ENCODE results near the gene FGD4.

DNA sequence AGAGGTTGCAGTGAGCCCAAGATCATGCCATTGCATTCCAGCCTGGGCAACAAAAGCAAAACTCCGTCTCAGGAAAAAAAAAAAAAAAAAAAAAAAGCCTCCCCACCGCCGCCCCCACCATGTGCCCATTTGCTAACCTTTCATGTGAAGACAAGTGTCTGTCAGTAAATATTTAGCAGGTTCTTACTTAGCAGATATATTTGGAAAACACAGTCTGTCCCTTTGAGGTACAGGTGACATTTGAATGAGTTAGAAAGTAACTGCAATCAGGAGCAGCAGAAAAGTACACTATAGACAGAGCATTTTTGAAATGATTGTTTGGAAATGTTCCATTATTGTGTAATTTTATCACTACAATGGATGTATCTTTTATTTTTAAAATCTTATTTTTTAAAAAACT, 119.7 kb downstream of the FGD4 start:
- TF ChIP-seq, protein P1, sequence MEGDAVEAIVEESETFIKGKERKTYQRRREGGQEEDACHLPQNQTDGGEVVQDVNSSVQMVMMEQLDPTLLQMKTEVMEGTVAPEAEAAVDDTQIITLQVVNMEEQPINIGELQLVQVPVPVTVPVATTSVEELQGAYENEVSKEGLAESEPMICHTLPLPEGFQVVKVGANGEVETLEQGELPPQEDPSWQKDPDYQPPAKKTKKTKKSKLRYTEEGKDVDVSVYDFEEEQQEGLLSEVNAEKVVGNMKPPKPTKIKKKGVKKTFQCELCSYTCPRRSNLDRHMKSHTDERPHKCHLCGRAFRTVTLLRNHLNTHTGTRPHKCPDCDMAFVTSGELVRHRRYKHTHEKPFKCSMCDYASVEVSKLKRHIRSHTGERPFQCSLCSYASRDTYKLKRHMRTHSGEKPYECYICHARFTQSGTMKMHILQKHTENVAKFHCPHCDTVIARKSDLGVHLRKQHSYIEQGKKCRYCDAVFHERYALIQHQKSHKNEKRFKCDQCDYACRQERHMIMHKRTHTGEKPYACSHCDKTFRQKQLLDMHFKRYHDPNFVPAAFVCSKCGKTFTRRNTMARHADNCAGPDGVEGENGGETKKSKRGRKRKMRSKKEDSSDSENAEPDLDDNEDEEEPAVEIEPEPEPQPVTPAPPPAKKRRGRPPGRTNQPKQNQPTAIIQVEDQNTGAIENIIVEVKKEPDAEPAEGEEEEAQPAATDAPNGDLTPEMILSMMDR (IDR thresholded peaks at IDR 0.05; ENCODE audit: extremely low read depth in 1 of 2, insufficient read depth in 1 of 2, low read depth in 1 of 2, low read length in 2 of 2): no peak
- TF ChIP-seq GATA2 (IDR thresholded peaks at IDR 0.05; ENCODE audit: insufficient read depth, insufficient read length, low read depth, low read length) (no peak), POLR2A (IDR thresholded peaks at IDR 0.05; ENCODE audit: low read depth, low read length) (no peak), POLR2AphosphoS5 (IDR thresholded peaks at IDR 0.05; ENCODE audit: insufficient read depth, low read depth, low read length) (no peak), EZH2 (IDR thresholded peaks at IDR 0.05; ENCODE audit: borderline replicate concordance, low read depth, low read length, severe bottlenecking) (no peak), MYC (IDR thresholded peaks at IDR 0.05; ENCODE audit: low read depth, low read length) (no peak), JUN (IDR thresholded peaks at IDR 0.05; ENCODE audit: borderline replicate concordance, insufficient read depth, insufficient read length, low read depth) (no peak), FOS (IDR thresholded peaks at IDR 0.05; ENCODE audit: borderline replicate concordance, insufficient read depth, low read length) (no peak)
- TF ChIP-seq, protein P2, sequence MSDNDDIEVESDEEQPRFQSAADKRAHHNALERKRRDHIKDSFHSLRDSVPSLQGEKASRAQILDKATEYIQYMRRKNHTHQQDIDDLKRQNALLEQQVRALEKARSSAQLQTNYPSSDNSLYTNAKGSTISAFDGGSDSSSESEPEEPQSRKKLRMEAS (IDR thresholded peaks at IDR 0.05; ENCODE audit: insufficient read depth, insufficient read length): no peak

Data from endothelial cell of umbilical vein (primary cell).